Superior temporal gyrus (tissue), 1 donor: ENCODE measurements around the gene CKS1B.

Experiments
- DNase-seq: peaks from one replicate; pipeline ENCODE4 v3.0.0-alpha.2; 2016; ENCODE audit errors: extremely low spot score

The CKS1B gene

DNA sequence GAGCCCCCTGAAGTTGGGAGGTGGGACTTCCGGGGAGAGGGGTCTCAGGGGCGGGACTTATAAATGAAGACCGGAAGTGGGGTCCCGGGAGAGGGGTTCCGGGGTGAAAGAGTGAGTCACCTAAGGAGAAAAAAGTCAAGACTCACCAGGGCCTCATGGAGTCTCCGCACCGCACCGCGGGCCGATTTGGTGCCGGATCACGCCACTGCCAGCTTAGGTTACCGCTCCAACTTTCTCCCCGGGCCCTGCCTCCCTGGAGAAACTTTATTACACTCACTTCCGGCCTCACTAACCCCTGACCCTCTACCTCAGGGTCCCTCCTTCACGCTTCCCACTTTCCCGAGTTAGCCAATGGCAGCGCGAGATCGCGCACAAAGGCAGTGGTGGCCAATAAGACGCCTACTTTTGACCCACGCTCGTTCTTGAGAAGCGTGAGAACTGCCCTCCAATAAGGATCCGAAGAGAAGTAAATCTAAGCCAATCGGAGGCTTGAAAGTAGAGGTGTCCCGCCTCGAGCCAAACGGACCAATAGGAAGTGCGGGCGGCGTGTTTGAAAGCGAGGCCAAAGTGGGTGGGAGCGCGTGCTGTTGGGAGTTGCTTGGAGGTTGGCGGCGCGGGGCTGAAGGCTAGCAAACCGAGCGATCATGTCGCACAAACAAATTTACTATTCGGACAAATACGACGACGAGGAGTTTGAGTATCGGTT lies at the start of gene CKS1B:
Gene CKS1B (plus strand): TSS at position 580 of the 706 bp plus-strand sequence. CDS start 65 bp downstream, at position 645.
- peak; percentile 100 for DNase-seq

GRCh38 chr1:154925335-154926170 lies 48.9 kb upstream of the CKS1B start:
- no peak for DNase-seq

DNA sequence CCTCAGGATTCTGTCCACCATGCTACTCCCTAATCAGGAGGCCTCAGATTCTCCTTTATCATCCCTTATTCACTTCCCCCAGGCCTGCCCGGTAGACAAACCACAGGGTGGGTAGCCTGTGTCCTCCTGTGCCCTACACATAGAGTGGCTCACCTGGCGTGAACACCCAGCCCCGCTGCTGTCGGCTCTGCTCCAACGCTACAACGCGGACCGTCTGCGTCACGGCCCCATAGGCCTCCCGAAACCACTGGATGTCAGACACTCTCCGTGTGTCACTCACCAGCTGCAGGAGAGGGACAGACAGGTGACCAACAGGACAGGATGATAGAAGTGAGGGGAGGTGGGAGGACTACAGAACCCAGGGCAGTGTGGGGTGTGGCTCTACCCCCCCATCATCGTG lies 48.3 kb upstream of the CKS1B start:
- DNase-seq, result no peak

DNA sequence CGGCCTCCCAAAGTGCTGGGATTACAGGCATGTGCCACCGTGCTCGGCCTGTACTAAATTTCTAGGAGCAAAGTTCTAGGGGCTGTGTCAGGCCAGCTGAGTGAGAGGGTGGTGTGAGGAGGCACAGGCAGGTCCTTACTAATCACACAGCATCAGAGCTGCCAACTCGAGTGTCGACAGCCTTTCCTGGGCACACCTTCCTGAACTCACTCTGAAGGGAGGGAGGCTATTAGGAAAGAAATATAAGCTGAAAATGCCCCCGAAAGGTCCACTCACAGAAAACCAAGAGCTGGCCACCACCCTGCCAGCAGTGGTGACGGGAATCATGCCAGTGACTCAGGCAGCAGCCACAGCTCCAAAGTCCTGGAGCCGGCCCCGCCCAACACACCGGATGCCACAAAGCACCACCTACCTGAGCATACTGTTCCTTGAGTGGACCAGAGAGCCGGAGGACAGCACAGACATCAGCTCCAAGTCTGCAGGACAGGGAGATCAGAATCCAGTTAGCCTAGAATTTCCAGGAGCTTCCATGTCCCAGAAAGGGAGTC lies 42.5 kb upstream of the CKS1B start:
- DNase-seq, result no peak

- no peak for DNase-seq
These were observed 40.0 kb upstream of the CKS1B start for GRCh38 chr1:154934358-154934948.

DNA sequence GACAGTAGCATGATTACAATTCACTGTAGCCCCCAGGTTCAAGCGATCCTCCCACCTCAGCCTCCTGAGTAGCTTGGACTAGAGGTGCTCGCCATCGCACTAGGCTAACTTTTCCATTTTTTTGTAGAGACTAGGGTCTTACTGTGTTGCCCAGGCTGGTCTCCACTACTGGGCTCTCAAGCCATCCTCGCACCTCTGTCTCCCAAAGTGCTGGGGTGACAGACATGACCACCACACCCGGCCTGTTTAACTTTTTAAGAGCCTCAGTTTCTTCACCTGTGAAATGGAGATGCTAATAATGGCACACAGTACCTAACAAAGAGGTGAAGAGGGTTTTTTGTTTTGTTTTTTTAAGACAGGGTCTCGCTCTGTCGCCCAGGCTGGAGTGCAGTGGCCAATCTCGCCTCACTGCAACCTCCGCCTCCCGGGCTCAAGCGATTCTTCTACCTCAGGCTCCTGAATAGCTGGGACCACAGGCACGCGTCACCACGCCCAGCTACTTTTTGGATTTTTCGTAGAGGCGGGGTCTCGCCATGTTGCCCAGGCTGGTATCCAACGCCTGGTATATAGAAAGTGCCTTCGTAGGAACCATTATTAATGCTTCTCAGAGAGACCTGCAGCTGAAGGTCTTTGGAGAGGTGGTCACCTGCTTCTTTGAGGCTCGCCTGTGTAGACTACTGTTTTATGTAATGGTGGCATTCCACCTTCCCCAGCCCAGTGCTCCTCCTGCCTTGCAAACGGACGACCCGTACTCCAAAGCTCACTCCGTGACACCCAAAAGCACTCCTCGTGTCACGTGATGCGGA lies 38.5 kb upstream of the CKS1B start:
- no peak for DNase-seq

DNA sequence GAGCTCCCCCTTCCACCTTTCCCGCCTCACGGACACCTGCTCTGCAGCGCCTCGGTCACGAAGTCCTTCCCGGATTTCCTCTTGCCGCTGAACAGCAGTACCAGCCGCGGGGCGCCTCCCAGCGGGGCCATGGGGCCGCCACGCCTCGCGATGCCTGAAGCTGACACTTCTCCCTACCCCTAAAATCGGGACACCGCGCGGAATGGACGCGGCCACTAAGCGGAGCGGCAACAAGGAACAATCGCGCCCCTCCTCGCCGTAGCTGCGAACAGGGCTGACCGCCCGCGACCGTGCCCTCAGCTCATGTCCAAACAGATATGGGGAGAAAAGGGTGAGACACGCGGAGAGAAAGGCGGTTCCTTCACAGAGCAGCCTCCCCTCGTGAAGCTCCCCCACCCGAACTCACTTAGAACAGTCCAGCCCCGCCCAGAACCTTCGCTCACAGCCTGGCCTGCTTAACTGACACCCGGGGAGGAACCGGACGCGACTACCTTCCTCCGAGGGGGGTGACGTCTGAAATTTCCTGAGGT lies 37.9 kb upstream of the CKS1B start, which contains the start of gene PMVK:
Gene PMVK (minus strand): TSS at position 165 of the 530 bp plus-strand sequence. CDS start 34 bp downstream, at position 131.
- peak; percentile 97 for DNase-seq

GRCh38 chr1:154937085-154937987 lies 37.1 kb upstream of the CKS1B start:
- peak; percentile 95 for DNase-seq

- DNase-seq, result no peak
These were observed 36.5 kb upstream of the CKS1B start for GRCh38 chr1:154937988-154938386.

DNA sequence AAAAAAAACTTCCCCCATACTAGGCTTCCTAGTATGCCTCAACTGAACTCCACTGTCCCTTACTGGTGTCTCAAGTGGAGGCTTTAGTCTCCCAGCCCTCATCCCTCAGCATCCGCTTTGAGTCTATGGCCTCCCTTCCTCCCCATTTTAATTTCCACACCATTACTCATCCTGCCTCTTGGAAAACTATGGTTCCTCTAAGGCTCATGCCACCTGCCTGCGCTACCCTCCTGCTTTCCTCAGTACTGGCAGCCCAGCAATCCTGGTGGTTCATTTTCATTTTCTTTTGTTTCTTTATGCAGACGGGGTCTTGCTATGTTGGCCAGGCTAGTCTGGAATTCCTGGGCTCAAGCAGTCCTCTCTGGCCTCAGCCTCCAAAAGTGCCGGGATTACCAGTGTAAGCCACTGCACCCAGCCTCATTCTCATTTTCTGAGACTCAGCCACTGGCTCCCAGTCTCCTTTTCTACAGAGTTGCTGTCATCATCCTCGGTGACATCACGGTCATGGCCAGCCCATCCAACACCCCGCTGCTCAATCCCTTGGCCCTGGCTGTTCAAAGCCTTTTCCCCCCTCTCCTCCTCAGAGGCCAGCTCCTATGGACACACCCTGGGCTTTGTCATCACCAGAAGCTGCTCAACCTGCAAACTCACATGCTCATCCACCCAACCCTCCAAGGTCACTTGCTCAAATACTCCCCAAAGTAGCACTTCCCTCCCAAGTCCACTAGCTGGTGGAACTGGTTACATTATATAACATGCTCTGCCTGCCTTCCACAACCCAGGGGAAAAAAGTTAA lies 35.7 kb upstream of the CKS1B start:
- DNase-seq, result no peak

GRCh38 chr1:154940213-154940560 lies 34.3 kb upstream of the CKS1B start:
- no peak for DNase-seq

GRCh38 chr1:154940651-154941194 lies 33.8 kb upstream of the CKS1B start:
- no peak for DNase-seq

- no peak for DNase-seq
These were observed 33.0 kb upstream of the CKS1B start for GRCh38 chr1:154941333-154942013.

GRCh38 chr1:154943649-154944400 lies 30.7 kb upstream of the CKS1B start:
- DNase-seq, result no peak

DNA sequence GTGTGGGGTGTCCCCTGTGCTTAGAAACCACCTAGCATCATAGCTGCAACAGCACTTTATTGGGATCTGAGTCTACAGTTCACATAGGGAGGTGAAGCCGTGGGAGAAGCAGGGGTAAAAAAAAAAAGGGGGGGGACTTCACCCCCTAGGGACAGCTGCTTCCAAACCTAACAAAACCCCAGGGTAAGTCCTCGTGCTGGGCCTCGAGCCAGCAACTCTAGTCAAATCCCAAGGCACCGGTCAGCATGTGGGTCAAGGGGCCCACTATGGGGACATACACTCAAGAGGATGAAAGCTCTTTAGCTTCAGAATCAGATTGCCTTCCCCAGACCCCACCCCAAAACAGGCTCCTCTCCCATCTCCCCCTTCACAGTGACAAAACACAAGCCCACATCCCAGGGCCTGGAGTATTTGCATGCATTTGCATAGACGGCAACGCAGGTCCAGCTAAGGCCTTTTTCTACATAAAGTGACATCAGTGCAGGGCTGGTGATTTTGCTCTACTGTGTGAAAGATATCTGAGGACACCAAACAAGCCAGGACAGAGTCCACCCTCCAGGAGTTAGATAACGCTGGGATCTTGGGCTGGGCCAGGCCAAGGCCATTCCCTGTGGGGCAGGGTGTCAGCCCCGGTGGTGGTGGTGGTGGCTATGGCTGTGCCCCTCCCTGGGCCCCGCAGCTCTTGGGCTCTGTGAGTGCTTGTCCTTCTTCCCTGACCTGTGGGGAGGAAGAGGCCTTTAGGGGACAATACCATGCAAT lies 29.9 kb upstream of the CKS1B start:
- no peak for DNase-seq

DNA sequence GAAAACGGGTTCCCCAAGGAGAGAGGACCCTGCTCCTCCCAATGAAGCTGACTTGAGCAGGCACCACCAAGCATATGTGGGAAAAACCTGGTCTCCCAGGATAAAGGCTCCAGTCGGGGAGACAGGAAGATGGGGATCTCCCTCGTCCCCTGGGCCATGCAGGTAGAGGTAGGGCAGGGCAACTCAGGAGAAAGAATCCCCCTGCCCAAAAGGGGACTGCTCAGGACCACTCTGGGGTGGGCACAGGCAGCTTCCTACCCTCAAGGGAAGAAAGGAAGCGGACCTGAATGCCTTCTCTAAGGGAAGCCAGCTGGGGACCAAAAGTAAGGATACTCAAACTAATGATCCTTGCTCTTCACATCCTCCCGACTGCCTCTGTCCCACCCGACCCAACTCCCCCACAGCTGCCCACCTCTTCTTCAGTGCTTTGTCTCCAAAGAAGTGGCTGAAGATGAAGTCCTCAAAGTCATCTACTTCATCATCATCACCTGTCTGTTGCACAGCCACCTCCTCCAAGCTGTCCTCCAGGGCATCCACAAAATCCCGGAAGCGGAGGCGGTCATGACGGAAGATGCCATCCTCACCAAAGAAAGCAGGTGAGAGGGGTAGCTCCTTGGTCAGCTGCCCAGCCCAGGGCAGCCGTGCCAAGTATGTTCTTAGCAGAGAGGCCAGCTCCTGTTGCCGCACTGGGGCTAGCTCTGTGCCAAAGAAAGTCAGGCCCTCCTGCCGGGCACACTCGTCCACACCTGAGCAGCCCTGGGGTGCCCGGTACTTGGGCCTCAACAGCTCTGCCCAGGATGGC lies 29.1 kb upstream of the CKS1B start:
- no peak for DNase-seq
